Measurements from ENCODE around the gene SINHCAF. TPM values are rescaled to one million over a fixed set of nuclear protein-coding genes. Genes with fewer than 3 reads are reported as not detected.
"Not testable (repeated sequence)": the region's sequence is repeated elsewhere in the genome, so short reads cannot be mapped to it uniquely, and the experiment has no call there.

SINHCAF gene
- total and polyA plus RNA-seq, 8 donors, result 9.0 to 43.1 (median 21.2) TPM

DNA sequence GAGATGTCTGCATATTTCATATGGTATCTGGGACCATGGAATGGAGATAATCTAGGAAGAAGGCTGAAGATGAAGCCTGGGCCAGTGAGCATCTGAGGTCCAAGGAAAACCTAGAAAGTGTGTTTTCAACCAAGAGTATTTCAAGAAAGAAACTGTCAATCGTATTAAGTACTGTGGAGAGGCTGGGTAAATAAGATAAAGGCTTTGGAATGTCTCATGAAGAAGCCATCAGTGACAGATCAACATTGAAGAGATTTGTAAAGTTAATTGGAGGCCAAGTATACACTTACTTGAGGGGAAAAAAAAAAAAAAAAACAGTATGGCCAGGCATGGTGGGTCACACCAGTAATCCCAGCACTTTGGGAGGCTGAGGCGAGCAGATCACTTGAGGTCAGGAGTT is 48.9 kb downstream of the SINHCAF start:
- TF ChIP-seq, protein P1, sequence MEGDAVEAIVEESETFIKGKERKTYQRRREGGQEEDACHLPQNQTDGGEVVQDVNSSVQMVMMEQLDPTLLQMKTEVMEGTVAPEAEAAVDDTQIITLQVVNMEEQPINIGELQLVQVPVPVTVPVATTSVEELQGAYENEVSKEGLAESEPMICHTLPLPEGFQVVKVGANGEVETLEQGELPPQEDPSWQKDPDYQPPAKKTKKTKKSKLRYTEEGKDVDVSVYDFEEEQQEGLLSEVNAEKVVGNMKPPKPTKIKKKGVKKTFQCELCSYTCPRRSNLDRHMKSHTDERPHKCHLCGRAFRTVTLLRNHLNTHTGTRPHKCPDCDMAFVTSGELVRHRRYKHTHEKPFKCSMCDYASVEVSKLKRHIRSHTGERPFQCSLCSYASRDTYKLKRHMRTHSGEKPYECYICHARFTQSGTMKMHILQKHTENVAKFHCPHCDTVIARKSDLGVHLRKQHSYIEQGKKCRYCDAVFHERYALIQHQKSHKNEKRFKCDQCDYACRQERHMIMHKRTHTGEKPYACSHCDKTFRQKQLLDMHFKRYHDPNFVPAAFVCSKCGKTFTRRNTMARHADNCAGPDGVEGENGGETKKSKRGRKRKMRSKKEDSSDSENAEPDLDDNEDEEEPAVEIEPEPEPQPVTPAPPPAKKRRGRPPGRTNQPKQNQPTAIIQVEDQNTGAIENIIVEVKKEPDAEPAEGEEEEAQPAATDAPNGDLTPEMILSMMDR (IDR thresholded peaks at IDR 0.05), result no peak
- no peaks in the 10 kb centered on the region for H3K4me1 ChIP-seq
- H3K27ac ChIP-seq, result no peak overlapping the region
- H3K36me3 ChIP-seq, result no peaks in the 10 kb centered on the region
- 70 to 74% methylated on average over 2 of the region's 2 CpGs for WGBS, 2 donors
- FAIRE-seq (no peak), ATAC-seq (no peak), DNase-seq (no peak)
- H3K27me3 ChIP-seq, result no peaks in the 10 kb centered on the region
- H3K4me3 ChIP-seq, result no peak overlapping the region
- no peaks in the 10 kb centered on the region for H3K9me3 ChIP-seq
- intact Hi-C loops (cut with DNase I), result no loop called here

DNA sequence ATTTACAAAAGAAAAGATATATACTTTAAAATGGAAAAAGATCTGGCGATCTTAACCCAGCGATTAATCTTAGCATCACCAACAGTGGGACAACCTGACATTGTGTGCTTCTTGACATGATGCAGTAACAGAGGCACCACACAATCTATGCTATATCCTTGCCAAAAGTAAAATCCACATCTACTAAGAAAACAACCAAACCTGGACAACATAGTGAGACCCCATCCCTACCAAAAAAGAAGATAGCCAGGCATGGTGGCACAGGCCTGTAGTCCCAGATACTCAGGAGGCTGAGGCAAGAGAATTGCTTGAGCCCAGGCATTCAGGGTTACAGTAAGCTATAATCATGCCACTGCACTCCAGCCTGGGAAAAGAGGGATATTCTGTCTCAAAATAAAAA is 50.5 kb downstream of the SINHCAF start:
- H3K9me3 ChIP-seq, result no peaks in the 10 kb centered on the region
- no peaks in the 10 kb centered on the region for H3K4me1 ChIP-seq
- no peak overlapping the region for H3K4me3 ChIP-seq
- ATAC-seq, result no peak
- intact Hi-C loops (cut with DNase I), result no loop called here
- no peak for FAIRE-seq
- no peak overlapping the region for H3K27ac ChIP-seq
- 95 to 100% methylated on average over 2 of the region's 2 CpGs for WGBS, 2 donors
- no peaks in the 10 kb centered on the region for H3K27me3 ChIP-seq
- no peaks in the 10 kb centered on the region for H3K36me3 ChIP-seq
- DNase-seq, result no peak
- TF ChIP-seq, protein P1 (IDR thresholded peaks at IDR 0.05), result no peak

- no peak for FAIRE-seq
- WGBS, 2 donors, result 90 to 95% methylated on average over 2 of the region's 2 CpGs
- intact Hi-C loops (cut with DNase I), result no loop called here
Measured at GRCh38 chr12:31274520-31275300, 51.2 kb downstream of the SINHCAF start.

DNA sequence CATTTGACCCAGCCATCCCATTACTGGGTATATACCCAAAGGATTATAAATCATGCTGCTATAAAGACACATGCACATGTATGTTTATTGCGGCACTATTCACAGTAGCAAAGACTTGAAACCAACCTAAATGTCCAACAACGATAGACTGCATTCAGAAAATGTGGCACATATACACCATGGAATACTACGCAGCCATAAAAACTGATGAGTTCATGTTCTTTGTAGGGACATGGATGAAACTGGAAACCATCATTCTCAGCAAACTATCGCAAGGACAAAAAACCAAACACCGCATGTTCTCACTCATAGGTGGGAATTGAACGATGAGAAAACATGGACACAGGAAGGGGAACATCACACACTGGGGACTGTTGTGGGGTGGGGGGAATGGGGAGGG is 52.2 kb downstream of the SINHCAF start:
- DNase-seq; H3K4me3 ChIP-seq; H3K36me3 ChIP-seq; H3K9me3 ChIP-seq; intact Hi-C loops (cut with DNase I); H3K4me1 ChIP-seq; ATAC-seq; H3K27ac ChIP-seq; FAIRE-seq; H3K27me3 ChIP-seq: not testable (repeated sequence)
- WGBS, 2 donors, result 95 to 97% methylated on average over 5 to 6 of the region's 6 CpGs

More at GRCh38 chr12:31274520-31275300, 51.2 kb downstream of the SINHCAF start:
- Histone ChIP-seq H3K4me3 (no peak overlapping the region), H3K27ac (no peak overlapping the region), H3K27me3 (no peaks in the 10 kb centered on the region), H3K4me1 (no peaks in the 10 kb centered on the region), H3K9me3 (no peaks in the 10 kb centered on the region), H3K36me3 (no peaks in the 10 kb centered on the region)
- DNase-seq (no peak), ATAC-seq (no peak)
- TF ChIP-seq, protein P1 (IDR thresholded peaks at IDR 0.05), result no peak

DNA sequence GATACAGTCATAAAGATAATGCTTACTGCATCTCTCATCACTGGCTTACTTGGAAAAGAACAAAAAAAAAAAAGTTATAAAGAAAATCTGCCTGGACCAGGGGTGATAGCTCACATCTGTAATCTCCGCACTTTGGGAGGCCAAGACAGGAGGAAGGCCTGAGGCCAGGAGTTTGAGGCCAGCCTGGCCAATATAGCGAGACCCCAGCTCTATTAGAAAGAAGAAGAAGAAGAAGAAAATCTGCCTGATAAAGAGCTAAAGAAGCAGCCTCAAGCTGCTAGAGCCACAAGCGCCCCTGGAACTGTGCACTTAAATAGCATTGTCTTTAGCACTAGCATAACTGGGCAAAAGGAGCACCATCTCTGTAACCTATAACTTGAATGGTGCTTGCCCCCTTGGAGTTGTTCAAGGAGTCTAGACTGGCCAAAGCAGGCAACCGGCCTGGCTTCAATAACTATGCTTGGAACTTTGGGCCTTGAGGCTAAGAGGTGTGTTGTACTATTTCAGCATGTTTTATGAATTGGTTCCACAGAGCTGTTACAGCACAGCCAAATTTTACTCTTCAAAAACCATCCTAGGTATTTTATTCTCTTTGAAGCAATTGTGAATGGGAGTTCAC is 53.2 kb downstream of the SINHCAF start:
- Histone ChIP-seq H3K9me3 (no peaks in the 10 kb centered on the region), H3K36me3 (no peaks in the 10 kb centered on the region), H3K27ac (no peak overlapping the region), H3K27me3 (no peaks in the 10 kb centered on the region), H3K4me1 (no peaks in the 10 kb centered on the region), H3K4me3 (no peak overlapping the region)
- WGBS, 2 donors, result 86 to 93% methylated on average over 4 of the region's 4 CpGs
- TF ChIP-seq, protein P1 (IDR thresholded peaks at IDR 0.05), result no peak
- DNase-seq, result no peak
- intact Hi-C loops (cut with DNase I), result no loop called here
- no peak for ATAC-seq
- FAIRE-seq, result no peak
